HG03108 (cell line): Measurements from ENCODE around the gene SLC6A2.
"Not testable (repeated sequence)": the region's sequence is repeated elsewhere in the genome, so short reads cannot be mapped to it uniquely, and the experiment has no call there.

Experiments
- ATAC-seq: cut with Tn5 transposase; IDR thresholded peaks from one replicate; pipeline ENCODE4 v1.9.1; 2021; ENCODE audit warnings: moderate library complexity; ENCODE audit not compliant: unreplicated experiment

The SLC6A2 gene

GRCh38 chr16:55655897-55656681 lies at the start of gene SLC6A2:
Gene SLC6A2 (plus strand): TSS chr16:55655988. CDS start chr16:55656695, 707 bp downstream.
- no peak for ATAC-seq

- ATAC-seq = no peak
Observed at GRCh38 chr16:55613613-55614335, 42.0 kb upstream of the SLC6A2 start.

GRCh38 chr16:55615071-55615470 lies 40.7 kb upstream of the SLC6A2 start:
- ATAC-seq = no peak

- ATAC-seq = not testable (repeated sequence)
Observed at GRCh38 chr16:55615670-55616069, 40.1 kb upstream of the SLC6A2 start.

- no peak for ATAC-seq
Observed at GRCh38 chr16:55621771-55622170, 34.0 kb upstream of the SLC6A2 start.

- no peak for ATAC-seq
Observed at GRCh38 chr16:55622272-55622671, 33.5 kb upstream of the SLC6A2 start.

GRCh38 chr16:55622930-55623561 lies 32.7 kb upstream of the SLC6A2 start:
- ATAC-seq = no peak

- no peak for ATAC-seq
Observed at GRCh38 chr16:55623640-55624039, 32.1 kb upstream of the SLC6A2 start.

- no peak for ATAC-seq
Observed at GRCh38 chr16:55624696-55625095, 31.1 kb upstream of the SLC6A2 start.

- no peak for ATAC-seq
Observed at GRCh38 chr16:55625843-55626242, 29.9 kb upstream of the SLC6A2 start.

- ATAC-seq = no peak
Observed at GRCh38 chr16:55628306-55628968, 27.4 kb upstream of the SLC6A2 start.

GRCh38 chr16:55630774-55631173 lies 25.0 kb upstream of the SLC6A2 start:
- no peak for ATAC-seq

- ATAC-seq = no peak
Observed at GRCh38 chr16:55632259-55632658, 23.5 kb upstream of the SLC6A2 start.

- no peak for ATAC-seq
Observed at GRCh38 chr16:55634193-55634592, 21.6 kb upstream of the SLC6A2 start.

GRCh38 chr16:55638256-55638655 lies 17.5 kb upstream of the SLC6A2 start:
- ATAC-seq = no peak

- no peak for ATAC-seq
Observed at GRCh38 chr16:55640701-55641327, 15.0 kb upstream of the SLC6A2 start.

- ATAC-seq = no peak
Observed at GRCh38 chr16:55641430-55642056, 14.2 kb upstream of the SLC6A2 start.

- no peak for ATAC-seq
Observed at GRCh38 chr16:55642611-55643010, 13.2 kb upstream of the SLC6A2 start.

GRCh38 chr16:55643161-55643970 lies 12.4 kb upstream of the SLC6A2 start:
- ATAC-seq = no peak

- ATAC-seq = no peak
Observed at GRCh38 chr16:55645986-55646385, 9.8 kb upstream of the SLC6A2 start.
